ENCODE measurements around the gene ATP6V1C2.

GRCh38 chr2:10742666-10743065 is 21.2 kb downstream of the ATP6V1C2 start:
- TF ChIP-seq SP1 (IDR thresholded peaks at IDR 0.05): no peak
- no peak for TF ChIP-seq SUZ12 (IDR thresholded peaks at IDR 0.05)
- no peak for TF ChIP-seq FOXK2 (IDR thresholded peaks at IDR 0.05)
- TF ChIP-seq TARDBP (IDR thresholded peaks at IDR 0.05): no peak
- TF ChIP-seq ARNT (IDR thresholded peaks at IDR 0.05): no peak
- TF ChIP-seq FOXM1 (IDR thresholded peaks at IDR 0.05; ENCODE audit: borderline replicate concordance): no peak
- TF ChIP-seq ZNF384 (IDR thresholded peaks at IDR 0.05): no peak
- TF ChIP-seq PKNOX1 (IDR thresholded peaks at IDR 0.05): no peak
- no peak for TF ChIP-seq LEF1 (IDR thresholded peaks at IDR 0.05; ENCODE audit: borderline replicate concordance)
